ENCODE measurements around the gene SRP72.

DNA sequence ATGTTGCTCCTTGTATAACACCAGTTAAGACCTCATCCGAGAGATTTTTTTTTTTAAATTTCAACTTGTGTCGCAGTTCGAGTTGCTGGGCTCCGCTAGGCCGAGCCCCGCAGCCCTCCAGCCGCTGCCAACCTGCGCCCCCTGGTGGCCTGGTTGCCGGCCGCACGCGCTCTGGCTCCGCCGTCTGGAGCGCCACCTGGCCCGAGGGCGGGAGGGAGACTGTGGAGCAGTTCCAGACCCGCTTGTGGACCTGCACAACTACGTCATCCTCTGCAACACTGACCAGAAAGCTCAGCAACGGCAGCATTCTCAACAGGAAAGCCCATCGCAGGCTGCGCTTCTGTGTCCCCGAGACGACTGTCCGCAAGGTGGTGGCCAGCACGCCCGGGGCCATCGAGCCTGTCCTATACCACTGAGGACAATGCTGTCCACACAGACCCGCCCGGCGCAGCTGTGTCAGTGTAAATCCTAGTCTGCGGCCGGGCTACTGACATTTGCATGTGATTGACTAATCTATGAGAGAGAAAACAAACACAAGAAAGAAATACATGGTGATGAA, 77.2 kb downstream of the SRP72 start:
- TF ChIP-seq, protein P1, sequence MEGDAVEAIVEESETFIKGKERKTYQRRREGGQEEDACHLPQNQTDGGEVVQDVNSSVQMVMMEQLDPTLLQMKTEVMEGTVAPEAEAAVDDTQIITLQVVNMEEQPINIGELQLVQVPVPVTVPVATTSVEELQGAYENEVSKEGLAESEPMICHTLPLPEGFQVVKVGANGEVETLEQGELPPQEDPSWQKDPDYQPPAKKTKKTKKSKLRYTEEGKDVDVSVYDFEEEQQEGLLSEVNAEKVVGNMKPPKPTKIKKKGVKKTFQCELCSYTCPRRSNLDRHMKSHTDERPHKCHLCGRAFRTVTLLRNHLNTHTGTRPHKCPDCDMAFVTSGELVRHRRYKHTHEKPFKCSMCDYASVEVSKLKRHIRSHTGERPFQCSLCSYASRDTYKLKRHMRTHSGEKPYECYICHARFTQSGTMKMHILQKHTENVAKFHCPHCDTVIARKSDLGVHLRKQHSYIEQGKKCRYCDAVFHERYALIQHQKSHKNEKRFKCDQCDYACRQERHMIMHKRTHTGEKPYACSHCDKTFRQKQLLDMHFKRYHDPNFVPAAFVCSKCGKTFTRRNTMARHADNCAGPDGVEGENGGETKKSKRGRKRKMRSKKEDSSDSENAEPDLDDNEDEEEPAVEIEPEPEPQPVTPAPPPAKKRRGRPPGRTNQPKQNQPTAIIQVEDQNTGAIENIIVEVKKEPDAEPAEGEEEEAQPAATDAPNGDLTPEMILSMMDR (IDR thresholded peaks at IDR 0.05), result peak; percentile 89 to 98 (median 98)
- no peak for TF ChIP-seq POLR2A (IDR thresholded peaks at IDR 0.05; ENCODE audit: low read depth)
- peak; percentile 39 to 72 for TF ChIP-seq POLR2AphosphoS5 (IDR thresholded peaks at IDR 0.05)
- no peak for TF ChIP-seq EP300 (IDR thresholded peaks at IDR 0.05)
